GM18502 (cell line): ENCODE results near the gene ARHGAP29.

ENCODE experiments used
- ATAC-seq: cut with Tn5 transposase; IDR thresholded peaks from one replicate; pipeline ENCODE4 v1.9.1; 2021; ENCODE audit warnings: mild to moderate bottlenecking; ENCODE audit not compliant: unreplicated experiment, poor library complexity

ARHGAP29 gene

GRCh38 chr1:94236630-94237290 lies 624 bp downstream of the ARHGAP29 start:
- ATAC-seq: no peak

GRCh38 chr1:94236013-94236491 lies 1.3 kb downstream of the ARHGAP29 start:
- no peak for ATAC-seq

GRCh38 chr1:94235189-94236012 lies 2.0 kb downstream of the ARHGAP29 start:
- ATAC-seq: no peak

DNA sequence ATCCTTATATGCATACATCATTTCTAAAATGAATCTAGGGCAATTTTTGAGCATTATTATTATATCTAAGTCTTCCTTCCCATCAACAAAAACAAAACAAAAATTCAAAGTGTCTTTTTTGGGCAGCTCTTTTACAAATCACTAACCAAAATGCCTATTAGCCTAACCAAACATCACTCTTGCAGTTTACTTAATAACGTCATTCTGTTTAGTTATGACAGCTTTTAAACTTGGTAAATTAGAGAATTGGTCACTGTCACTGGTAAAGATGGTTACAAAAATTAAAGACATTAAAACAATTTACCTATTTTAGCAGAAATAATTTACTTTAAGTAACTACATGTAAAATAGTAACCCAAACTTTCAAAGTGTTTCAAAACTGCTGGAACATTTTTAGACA lies 2.8 kb downstream of the ARHGAP29 start:
- no peak for ATAC-seq

DNA sequence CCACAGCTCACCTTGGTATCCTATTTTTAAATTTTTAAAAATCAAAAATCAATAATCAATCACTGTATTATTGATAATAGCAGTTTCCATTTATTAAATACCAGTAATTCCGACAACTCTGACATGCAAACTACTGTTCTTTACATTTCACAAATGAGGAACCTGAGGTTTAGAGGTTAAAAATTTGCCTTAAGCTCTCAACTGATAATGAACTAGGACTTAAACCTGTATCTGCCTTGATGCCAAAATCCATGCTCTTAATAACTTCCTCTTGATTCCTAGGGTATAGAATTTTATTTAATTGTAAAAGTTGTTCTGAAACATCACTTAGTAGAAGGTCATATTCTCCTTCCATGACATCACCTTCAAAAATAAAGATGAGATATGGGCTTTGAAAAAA lies 5.6 kb downstream of the ARHGAP29 start:
- ATAC-seq: no peak

DNA sequence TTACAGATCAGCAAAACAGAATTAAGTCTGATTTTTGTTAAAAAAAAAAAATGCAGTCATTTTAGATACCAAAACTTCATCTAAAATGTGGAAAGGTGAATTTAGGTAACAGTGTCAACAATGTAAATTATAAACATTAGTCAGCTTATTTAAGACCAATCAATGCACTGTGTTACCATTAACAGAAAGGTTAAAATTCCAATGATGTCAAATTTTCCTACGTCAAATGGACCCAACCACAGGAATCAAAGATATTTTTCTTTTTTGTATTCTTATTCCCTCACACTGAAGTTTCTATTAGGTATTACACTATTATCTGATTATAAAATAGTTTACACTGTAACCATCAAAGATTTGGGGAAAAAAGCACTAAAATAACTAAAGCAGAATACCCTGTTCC lies 6.5 kb downstream of the ARHGAP29 start:
- ATAC-seq: no peak

- no peak for ATAC-seq
These were observed 8.6 kb downstream of the ARHGAP29 start for GRCh38 chr1:94228640-94229375.

- ATAC-seq: no peak
These were observed 9.8 kb downstream of the ARHGAP29 start for GRCh38 chr1:94227624-94228023.

- ATAC-seq: no peak
These were observed 11.5 kb downstream of the ARHGAP29 start for GRCh38 chr1:94225845-94226244.

DNA sequence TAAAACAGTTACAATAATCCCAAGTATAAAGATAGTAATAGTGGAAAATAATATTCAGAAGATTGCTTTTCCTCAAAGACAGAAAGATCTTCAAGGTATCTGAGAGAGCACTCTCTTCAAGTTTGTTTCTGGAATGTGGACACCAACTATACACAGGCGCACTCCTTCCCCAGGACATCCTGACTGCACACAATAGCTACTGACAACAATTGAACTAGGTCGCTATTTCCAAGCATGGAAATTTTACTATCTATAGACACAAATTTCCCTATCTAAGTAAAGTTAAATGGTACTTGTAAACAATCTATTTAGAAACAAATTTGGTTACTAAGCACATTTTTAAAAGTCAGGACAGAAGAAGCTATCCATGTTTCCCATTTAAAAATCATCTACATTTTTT lies 19.1 kb downstream of the ARHGAP29 start:
- no peak for ATAC-seq

DNA sequence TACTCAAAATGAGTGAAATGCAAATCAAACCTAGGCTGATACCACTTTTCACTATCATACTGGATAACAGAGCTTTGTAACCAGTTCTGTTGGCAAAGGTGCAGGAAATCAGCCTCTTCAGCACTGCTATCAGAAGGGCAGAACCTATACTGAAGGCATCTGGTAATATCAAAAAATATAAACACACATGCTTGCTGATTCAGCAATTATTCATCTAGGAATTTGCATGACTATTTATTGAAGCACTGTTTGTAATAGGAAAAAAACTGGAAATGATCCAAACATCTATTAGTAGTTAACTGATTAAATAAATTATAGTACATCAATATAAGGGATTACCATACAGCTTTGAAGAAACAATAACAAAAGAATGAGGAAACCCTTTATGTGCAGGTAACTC lies 21.4 kb downstream of the ARHGAP29 start:
- ATAC-seq: no peak

GRCh38 chr1:94209982-94210381 lies 27.4 kb downstream of the ARHGAP29 start:
- no peak for ATAC-seq

DNA sequence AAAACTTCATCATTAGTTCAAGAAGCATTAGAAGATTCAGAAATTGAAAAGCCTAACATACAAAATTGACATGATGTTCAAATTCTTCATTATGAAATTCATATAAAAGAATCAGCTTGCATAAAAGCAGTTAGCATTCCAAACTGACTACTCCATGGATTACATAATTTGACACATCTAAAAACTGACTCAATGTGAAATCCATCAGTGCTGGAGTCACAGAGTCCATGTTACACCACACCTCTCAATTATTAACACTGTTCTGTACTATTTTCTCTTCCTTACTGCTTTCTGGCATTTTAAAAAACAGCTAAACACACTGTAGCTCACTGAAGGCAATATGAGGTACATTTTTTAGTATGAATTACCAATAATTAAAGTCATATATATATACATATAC lies 28.0 kb downstream of the ARHGAP29 start:
- no peak for ATAC-seq

GRCh38 chr1:94207695-94208094 lies 29.7 kb downstream of the ARHGAP29 start:
- no peak for ATAC-seq

DNA sequence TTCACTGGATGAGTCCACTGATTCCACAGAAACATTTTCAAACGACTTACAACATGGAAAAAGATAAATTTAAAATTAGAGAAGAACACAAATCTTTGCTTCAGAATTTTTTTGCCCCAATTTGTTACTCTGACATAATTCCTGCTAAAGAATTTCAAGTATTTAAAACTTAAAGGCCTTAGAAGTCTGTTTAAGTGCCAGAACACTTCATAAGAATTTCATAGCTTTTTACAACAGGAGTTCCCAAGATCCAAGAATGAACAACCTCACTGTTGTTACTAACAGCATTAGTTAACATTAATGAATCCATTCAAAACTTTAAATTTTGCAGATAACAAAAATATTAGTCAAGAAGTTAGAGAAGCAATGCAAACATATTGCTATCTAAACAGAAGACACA lies 31.7 kb downstream of the ARHGAP29 start:
- ATAC-seq: no peak

- no peak for ATAC-seq
These were observed 35.1 kb downstream of the ARHGAP29 start for GRCh38 chr1:94202241-94202640.

GRCh38 chr1:94199398-94199797 lies 38.0 kb downstream of the ARHGAP29 start:
- ATAC-seq: no peak

DNA sequence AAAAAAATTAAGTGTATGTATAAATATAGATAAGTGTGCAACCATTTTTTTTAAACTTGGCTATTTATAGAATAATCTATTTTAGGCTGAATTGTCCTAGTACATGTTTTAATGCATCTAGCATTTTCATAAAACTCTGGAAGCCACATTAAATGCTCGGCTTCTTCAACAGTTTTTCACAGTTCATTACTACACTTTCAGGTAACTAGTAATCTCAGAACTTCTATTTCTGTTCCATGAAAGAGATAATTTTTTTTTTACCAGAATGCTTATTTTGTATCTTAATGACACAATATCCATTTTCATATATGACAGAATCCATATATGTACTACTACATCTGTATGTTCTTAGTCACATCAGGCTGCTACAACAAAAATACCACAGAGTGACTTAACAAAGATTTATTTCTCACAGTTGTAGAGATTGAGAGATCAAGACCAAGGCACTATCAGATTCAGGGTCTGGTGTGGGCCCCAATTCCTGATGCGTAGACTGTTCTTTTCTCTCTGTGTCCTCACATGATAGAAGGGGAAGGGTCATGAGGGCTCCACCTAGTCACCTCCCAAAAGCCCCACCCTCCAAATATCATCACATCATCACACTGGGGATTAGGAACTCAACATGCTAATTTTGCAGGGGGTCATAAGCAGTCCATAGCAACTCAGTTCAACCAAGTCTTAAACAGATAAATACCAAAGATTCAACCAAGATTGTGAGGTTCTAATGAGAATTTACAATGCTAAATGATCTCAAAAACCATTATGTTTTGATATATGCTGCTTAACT lies 43.1 kb downstream of the ARHGAP29 start:
- ATAC-seq: no peak

- ATAC-seq: no peak
These were observed 44.3 kb downstream of the ARHGAP29 start for GRCh38 chr1:94193128-94193527.

GRCh38 chr1:94191216-94191615 lies 46.2 kb downstream of the ARHGAP29 start:
- no peak for ATAC-seq
